Stimulated activated CD8-positive, alpha-beta memory T cell treated with anti-CD3 and anti-CD28 coated beads, Interleukin-7, amount 100 ng/mL, for 24 hours (primary cell): ENCODE data around the gene AFAP1L1.

ENCODE experiments used
- DNase-seq: peaks from one replicate; pipeline ENCODE4 v3.0.0-alpha.2; 2020; ENCODE audit warnings: low read depth

Gene AFAP1L1

DNA sequence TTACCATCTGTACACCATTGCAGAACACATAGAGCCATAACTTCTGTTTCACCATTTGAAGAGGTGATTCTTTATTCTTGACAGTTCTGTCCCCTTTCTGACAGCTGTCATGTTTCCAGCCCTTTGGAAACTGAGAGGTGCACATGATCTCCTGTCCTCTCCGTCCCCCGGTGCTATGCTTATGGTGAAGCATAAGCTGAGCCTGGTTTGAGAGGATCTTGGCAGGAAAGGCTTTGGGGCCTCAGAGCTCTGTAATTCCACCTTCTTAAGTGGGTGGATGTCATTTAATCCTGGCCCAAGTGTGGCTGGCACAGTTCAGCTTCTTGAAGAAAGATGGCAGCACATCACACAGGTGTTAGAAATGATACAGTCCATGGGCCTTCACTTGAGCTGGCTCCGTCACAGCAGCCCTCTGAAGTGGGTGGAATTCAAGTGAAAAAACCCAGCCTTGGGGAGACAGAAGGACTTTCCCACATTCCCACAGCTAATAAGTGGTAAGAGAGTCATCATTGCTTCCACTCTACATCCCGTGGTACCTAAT is 43.0 kb downstream of the AFAP1L1 start:
- no peak for DNase-seq

DNA sequence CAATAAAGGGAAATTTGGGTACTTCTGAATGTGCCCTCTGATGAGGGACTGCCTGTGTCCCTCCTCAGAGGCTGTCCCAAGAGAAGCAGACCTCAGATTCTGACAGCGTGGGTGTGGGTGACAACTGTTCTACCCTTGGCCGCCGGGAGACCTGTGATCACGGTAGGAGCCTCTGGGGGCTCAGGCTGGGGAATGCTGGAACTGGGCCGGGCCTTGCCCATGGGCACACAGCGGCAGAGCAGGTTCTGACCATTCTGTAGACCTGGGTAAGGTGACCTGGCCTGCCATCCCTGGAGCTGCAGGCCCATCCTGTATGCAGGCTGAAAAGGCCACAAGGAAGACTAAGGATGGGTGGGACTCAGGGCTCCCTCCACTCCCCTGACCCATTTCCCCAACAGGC is 44.1 kb downstream of the AFAP1L1 start:
- DNase-seq, result no peak

DNA sequence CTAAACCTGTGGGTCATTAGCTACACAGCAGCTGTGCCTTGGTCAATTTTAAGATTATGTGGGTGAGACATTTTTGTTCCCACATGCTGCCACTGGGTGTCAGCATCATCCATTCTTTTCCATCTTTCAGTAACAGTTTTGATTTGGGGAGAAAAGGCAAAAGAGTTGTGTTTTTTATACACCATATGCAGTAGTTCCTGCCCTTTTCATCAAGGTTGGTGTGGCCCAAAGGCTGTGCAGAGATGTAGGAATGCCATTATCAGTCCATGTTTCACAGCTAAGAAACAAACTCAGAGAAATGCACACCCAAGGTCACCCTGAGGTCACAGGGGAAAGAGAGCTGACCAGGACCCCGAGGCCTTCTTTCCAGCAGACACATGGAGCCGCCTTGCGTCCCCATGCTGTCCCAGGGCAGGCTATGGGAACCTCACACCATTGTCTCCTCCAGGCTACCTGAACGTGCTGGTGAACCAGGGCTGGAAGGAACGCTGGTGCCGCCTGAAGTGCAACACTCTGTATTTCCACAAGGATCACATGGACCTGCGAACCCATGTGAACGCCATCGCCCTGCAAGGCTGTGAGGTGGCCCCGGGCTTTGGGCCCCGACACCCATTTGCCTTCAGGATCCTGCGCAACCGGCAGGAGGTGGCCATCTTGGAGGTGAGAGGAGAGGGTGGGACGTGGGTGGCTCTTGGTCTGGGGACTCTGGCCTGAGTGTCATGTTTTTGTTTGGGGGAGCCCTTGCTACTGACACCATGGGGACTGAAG is 45.8 kb downstream of the AFAP1L1 start:
- no peak for DNase-seq

DNA sequence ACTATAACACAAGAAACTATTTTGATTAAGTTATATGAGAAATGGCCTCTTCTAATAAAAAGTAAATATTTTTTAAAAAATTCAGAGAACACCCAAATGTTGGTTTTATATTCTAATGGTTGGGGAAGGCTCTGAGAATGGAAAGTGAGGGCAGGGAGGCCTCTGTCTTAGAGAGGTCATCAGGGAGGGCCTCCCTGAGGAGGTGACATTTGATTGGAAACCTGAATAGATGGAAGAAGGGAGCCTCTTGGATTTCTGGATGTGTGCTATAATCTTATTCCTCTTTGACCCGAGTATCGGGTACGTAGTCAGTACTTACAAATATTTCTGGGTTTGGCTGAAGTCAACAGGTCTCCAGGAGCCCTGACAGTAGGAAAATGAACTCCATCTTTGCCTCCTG is 47.5 kb downstream of the AFAP1L1 start:
- no peak for DNase-seq

DNA sequence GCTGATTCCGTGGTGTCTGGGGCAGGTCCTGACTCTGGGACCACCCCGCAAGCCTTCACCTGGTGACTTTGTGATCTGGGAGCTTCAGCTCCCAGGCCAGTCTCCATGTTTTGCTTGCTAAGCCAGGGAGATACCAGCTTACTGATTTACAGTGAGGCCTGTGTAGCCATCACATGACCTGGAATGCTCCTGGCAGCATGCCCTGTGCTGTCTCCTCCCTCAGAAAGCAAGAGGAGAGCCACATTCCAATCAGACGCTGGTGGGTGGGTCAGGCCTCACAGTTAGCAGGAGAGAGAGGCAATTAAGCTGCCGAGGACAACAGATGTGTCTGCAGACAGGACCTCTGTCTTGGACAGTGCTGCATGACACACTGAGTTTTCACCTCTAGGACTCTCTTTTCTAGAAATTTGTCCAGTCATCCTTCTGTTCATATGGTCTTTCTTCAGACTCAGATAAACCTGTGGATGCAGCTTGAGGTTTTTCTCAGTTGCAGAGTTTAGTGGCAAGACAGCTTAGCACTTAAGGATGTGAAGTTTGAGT is 49.2 kb downstream of the AFAP1L1 start:
- DNase-seq, result no peak

DNA sequence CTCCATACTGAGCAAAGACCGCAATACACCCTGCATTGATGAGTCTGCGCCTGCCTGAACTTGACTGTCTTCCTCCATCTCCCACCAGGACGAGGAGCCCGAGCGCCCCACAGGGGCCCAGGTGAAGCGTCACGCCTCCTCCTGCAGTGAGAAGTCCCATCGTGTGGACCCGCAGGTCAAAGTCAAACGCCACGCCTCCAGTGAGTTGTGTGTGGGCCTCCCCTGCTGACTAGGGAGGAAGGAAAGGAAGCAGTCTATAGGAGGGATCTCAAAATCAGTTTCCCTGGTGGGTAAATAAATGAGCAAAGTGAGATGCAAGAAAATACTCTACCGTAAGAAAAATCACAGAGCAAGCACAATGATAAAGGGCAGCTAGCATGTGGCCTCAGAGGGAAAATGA is 50.9 kb downstream of the AFAP1L1 start:
- DNase-seq, result no peak

DNA sequence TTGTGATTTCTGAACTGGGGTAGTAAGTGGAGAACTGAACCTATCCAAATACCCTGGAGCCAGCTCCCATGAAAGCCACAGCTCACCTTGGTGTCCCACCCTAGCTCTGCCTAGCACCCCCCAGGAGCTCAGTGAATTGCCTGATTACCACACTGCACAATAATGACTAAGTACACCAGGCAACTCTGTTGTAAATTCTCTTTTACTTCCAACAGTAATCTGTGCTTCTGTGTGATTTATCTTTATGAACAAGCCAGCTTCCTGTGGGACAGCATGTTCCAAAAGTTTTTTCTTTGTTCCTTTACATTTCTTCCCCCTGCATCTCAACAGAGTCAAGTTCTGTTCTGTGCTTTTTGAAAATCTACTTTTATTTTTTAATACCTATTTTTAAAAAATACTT is 51.6 kb downstream of the AFAP1L1 start:
- no peak for DNase-seq

DNA sequence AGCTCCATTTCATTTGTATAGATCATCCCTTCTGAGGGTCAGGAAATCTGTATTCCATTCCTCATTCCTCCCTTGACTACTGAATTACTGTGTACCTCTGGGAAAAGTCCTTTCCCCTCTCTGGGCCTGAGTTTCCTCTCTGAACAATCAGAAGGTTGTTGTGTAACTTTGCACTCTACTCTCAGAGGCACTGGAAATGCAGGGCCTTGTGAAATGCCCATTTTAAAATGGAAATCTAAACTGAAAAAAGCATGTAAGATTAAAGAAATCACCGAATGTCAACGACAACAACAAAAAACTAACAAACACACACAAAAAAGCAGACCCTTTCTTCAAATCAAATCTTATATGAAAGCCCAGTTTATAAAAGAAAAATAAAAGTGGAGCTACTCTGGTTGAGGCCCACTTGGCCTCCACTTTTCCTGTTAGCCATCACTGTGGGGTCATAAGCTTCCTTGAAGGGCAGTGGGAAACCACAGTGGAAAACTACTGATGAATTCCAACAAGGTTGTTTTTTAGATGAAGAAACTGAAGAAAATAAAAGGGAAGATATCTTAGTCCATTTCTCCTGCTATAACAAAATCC is 52.1 kb downstream of the AFAP1L1 start:
- DNase-seq, result no peak

DNA sequence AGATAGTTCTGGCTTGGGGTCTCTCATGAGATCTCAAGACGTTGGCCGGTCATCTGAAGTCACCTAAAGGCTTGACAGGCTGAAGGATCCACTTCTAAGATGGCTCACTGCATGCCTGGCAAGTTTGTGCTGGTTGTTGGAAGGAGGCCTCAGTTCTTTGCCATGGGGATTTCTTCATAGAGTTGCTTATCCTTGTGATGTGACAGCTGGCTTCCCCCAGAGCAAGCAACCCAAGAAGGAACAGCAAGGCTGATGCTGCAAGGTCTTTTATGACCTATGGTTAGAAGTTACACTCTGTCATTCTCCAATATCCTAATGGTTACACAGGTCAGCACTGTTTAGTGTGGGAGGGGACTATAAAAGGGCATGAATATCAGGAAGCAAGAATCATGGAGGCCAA is 53.0 kb downstream of the AFAP1L1 start:
- no peak for DNase-seq

DNA sequence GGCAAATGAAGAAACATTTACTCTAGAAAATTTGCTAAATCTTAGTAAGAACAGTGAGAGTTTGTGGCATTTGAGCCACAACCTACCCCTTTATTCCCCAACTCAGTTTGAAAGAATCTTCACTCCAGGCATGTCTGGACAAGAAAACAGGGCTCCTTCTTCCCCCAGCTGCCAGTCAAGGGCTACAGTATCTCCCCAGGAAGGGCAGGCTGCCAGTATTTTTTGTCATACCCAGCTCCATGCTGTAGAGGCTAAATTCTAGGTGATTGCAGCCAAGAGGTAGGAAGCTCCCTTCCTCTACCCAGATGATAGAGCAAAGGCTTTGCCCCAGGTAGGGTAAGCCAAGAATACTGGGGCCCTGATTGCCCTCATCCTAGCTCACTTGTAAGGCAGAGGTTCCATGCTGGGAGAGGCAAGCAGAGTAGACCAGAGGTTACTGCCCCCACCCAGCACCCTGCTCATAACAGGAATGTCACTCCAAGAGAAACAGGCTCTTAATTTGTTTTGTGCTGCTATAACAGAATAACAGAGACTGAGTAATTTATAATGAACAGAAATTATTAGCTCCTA is 53.6 kb downstream of the AFAP1L1 start:
- DNase-seq, result no peak

DNA sequence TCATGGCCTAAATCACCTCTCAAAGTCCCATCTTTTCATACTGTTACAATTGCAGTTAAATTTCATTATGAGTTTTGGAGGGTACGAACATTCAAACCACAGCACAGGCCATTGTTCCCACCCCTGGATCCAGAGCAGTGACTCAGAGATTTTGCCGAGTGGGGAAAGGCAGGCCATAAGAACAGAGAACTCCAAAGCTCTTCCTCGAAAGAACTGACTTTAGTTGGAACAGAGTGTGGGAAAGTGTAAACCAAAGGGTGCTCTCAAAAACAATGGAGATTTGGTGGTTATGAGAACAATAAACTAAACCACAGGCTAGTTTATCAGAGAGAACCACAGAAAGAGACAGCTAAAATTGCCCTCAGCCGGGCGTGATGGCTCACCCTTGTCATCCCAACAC is 54.2 kb downstream of the AFAP1L1 start:
- DNase-seq, result no peak

DNA sequence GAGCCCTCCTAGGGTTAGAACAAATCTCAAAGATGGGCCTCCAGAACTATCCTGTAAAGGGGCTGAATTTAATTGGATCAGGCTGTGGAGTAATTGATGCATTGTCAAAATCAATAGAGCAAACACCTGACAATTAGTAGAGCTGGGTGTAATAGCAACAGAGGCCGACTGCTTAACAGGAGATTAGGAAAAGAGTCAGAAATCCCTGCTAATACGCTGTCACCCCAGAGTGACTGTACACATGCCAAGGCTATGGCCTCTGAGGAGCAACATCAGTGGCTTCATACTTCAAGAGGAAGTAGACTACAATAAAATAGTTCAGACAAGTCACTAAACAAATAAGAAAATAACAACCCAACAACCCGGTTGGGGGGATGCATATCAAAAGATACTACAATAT is 55.0 kb downstream of the AFAP1L1 start:
- DNase-seq, result no peak

DNA sequence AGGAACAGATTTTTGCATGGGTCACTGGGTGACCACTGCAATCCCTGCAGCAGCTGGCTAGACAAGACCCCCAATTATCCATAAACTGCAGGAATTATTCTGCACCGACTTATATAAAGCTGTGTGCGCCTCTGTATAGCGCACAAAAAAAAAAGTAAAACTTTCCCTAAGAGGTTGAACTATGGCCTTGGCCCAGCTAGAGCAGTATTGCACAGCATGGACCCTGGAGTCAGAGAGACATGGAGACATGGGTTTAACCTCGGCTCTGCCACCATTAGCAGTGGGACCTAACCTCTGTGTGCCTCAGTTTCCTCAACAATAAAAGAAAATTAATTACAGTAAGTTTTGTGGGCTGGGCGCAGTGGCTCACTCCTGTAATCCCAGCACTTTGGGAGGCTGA is 56.5 kb downstream of the AFAP1L1 start:
- no peak for DNase-seq

DNA sequence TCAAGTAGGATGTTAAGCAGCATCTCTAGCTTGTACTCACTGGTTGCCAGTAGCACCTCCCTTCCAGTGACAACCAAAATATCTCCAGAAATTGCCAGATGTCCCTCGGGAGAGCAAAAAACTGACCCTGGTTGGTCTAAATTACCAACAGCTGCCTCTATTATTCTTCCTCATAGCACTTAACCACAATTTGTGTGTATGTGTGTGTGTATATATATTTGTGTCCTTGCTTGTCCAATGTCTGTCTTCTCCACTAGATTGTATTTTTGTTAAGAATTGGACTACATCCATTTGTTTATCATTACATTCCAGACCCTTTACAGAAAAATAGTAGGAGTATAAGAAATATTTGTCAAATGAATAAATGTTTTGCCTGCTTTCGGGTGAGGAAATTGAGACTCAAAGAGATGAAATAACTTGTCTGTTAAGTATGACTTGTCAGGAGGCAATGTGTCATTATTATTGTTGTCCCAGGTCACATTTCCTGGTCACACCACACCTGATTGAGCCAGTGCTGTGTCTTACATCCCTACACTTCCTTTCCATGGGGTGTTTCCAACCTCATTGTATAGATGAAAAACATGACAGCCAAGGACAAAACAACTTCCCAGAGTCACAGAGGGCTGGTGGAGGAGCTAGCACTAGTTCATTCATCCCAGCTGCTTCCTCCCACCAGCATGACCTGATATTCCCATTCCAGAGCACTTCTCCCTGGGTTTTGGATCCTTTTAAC is 62.2 kb downstream of the AFAP1L1 start:
- no peak for DNase-seq

DNA sequence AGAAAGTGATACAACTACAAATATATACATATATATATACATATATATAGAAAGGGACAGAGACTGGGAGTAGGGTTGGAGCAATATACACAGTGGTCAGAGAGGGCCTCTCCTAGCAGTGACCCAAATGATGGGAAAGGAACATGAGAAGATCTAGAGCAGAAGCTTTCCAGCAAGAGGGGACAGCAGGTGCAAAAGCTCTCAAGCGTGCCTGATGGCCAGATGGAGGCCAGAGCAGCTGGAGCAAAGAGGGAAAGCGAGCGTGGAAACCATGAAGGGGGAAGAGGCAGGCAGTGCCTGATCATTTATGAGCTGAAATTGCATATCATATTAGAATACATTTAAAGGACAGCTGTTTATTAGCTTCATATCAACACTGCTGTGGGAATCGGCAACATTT is 66.1 kb downstream of the AFAP1L1 start:
- no peak for DNase-seq

DNA sequence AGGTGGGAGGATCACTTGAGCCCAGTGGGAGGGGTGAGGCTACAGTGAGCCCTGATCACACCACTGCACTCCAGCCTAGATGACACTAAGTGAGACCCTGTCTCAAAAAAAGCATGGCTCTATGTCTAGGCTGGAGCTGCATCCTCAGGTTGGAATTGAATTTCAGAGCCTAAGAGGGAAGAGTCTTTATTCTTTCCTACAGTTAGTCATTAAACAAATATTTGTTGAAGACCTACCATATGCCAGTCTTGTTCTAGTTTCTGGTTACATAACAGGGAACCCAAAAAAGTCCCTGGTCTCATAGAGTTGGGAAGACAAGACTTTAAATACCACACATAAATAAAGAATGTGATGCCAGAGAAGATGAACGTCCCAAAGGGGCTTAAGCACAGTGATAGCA is 66.7 kb downstream of the AFAP1L1 start:
- no peak for DNase-seq

DNA sequence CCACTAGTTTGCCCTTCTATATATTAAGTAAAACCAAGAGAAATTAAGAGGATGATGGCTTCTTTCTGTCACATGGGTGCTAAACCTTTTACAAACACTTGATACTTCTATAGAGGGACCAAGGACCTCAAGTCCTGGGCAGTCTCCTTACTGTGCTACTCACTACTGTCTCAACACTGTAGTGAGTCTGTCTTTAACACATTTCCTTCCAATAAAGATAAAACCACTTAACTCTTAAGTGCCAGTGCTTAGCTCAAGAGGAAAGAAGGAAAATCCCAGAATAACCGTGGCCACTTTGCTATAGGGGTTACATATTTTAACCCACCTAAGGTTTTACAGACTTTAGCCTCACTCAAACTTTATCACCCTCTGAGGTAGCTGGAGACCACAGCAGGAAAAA is 69.3 kb downstream of the AFAP1L1 start:
- no peak for DNase-seq

DNA sequence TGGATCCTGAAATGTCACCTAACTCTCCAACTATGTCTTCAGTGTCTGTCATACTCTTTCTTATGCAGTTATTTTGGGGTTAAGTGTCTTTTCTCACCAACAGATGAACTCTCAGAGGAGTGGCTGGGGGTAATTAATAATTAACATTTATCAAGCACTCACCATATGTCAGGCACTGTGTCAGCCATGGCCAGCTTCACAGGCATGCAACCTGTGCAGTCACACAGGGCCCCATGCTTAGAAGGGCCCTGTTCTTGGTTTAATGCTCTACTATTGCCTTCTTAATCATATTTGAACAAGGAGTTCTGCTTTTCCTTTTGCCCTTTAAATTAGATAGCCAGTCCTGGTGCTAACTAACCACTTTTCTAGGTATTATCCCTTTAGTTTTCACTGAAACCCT is 70.2 kb downstream of the AFAP1L1 start:
- no peak for DNase-seq

DNA sequence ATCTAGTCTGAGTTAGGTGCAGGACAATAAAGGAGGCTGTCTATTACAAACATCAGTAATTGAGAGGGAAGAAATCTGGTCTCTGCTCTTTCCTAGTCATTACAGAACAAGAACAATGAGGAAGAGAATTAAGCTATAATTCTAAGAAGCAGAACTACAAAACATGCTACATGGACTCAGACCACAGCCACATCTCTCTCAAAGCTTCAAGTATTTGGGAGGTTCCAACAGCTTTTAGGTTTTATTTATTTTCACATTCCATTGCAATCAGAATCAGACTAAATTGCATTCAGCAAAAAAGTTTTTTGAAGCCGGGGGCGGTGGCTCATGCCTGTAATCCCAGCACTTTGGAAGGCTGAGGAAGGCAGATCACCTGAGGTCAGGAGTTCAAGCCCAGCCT is 72.5 kb downstream of the AFAP1L1 start:
- DNase-seq, result no peak

DNA sequence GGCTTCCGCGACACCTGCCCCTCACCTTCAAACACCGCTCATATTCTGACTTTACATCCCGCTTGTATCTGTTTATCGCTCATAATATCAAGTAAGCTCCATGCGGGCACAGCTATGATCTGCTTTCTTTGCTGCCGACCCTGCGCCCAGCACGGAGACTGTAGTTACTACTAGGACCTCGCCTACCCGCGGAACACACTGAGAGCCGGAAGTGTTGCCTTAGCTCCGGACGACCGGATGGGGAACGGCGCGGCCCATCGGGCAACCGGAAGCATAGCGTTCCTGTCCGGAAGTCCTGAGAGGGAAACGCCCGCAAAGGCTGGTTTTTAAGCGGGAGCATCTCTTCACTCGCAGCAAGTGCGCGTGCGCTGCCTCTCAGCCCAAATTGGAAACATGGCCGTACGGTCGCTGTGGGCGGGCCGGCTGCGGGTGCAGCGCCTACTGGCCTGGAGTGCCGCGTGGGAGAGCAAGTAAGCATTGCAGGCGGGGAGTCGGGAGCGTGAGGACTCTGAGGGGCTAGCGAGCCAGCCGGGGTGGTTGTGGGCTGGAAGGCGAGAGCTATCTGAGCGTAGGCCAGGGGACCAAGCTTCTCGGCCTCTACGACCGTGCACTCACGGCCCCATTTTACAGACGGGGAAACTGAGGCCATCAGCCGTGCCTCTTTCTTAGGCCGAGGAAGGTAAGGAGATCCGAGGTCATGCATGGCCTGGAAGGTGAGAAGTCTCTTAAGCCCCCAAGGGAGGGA is 73.7 kb downstream of the AFAP1L1 start, which contains the start of gene GRPEL2:
Gene GRPEL2, plus strand, starts transcription at position 353 of the 745 bp plus-strand sequence. Its CDS starts 41 bp downstream, at position 394.
- peak; percentile 83 for DNase-seq

DNA sequence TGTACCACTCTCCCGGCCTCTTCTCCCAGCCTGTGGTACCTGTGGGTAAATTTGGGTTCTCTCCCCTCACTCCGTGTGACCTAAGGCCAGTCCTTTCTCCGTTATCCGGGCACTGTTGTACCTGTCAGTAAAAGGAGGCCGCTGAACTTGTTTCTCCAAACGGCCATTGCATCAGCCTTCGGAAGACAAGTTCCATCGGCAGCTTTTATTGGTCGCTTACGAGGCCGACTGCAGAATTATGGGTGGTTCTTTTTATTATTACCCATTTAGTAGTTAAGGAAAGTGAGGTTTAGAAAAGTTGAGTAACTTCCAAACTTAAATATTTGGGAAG is 74.2 kb downstream of the AFAP1L1 start:
- DNase-seq, result no peak

DNA sequence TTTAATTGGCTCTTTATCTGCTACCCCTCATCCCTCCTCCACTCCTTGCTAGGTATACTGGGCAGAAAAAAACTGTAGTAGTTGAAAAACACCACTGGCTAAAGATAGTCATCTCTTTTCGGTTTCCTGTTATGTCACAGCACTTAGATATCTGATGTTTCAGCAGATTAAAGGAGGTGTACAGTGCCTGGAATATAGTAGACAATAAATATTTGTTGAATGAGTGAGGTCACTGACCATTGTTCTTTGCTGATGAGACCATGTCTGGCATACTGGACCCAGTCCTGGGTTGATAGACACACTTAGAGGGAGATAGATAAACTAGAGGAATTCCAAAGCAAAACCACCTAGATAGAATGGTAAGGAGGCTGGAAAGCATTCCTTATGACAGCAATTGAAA is 76.9 kb downstream of the AFAP1L1 start:
- DNase-seq, result no peak
